GM12878 (cell line): ENCODE data around the gene GCFC2. TPM values are rescaled to one million over a fixed set of nuclear protein-coding genes. Genes with fewer than 3 reads are reported as not detected.

Source experiments
- ATAC-seq: fragments of 200-7000 bp; cut with Tn5 transposase; 3 replicates; pipeline ENCODE4 v1.9.1; 2020; ENCODE audit warnings: mild to moderate bottlenecking, moderate library complexity
- BruUV-seq: library from RNA; stranded (reverse); fragments of 400-500 nt; replicated peaks from 2 replicates; lab custom pipeline; 2021; lab: Mats Ljungman, UMichigan
- CTCF ChIA-PET: fragments of 300-600 bp; sonication (Branson Sonifier 250); formaldehyde crosslinking; extraction: SDS; loops from one replicate; lab custom pipeline; 2021; ENCODE audit warnings: inconsistent platforms; lab: Yijun Ruan, JAX
- POLR2A ChIA-PET: fragments of 350-600 bp; formaldehyde crosslinking; extraction: SDS; loops from one replicate; lab custom pipeline; 2021; ENCODE audit warnings: inconsistent platforms; lab: Charles Lee
- RAD21 ChIA-PET: fragments of 300-600 bp; sonication (Branson Sonifier 250); formaldehyde crosslinking; loops from one replicate; lab custom pipeline; 2023; ENCODE audit warnings: antibody characterized with exemption; ENCODE audit not compliant: unreplicated experiment; lab: Charles Lee
- SMC1A ChIA-PET: fragments of 300-600 bp; sonication (Branson Sonifier 250); formaldehyde crosslinking; loops from one replicate; lab custom pipeline; 2023; ENCODE audit not compliant: unreplicated experiment, uncharacterized antibody; lab: Charles Lee
- DNase-seq: peaks from one replicate; pipeline ENCODE4 v3.0.0-alpha.2; 2011; ENCODE audit warnings: low read depth, low spot score
- FAIRE-seq: peaks from 3 replicates; lab custom pipeline; 2011; peaks lifted over from hg19 to GRCh38; lab: Jason Lieb, UNC
- H2AFZ ChIP-seq: 2 replicates; pipeline ENCODE4 v1.6.0; 2011; ENCODE audit warnings: low read depth, low read length, control low read depth; ENCODE audit not compliant: control insufficient read depth
- H3K27ac ChIP-seq: 2 replicates; pipeline ENCODE4 v1.5.1; 2011; ENCODE audit warnings: control low read depth; ENCODE audit not compliant: control insufficient read depth, insufficient read depth
- H3K27me3 ChIP-seq, 2 experiments: replicated peaks in 1 of 2; 2 replicates each; pipeline versions ENCODE4 v1.6.0 to v1.6.1; 2011; ENCODE audit warnings: low read length in 1 of 2; ENCODE audit not compliant: control insufficient read depth in 2 of 2, insufficient read depth in 2 of 2
- H3K36me3 ChIP-seq, 2 experiments: 2 replicates each; pipeline ENCODE4 v1.5.1; 2011; ENCODE audit warnings: low read length in 1 of 2; ENCODE audit not compliant: control insufficient read depth in 2 of 2, insufficient read depth in 2 of 2
- H3K4me1 ChIP-seq: 2 replicates; pipeline ENCODE4 v1.6.1; 2011; ENCODE audit warnings: mild to moderate bottlenecking, low read length, moderate library complexity, mixed read lengths; ENCODE audit not compliant: control insufficient read depth, insufficient read depth
- H3K4me2 ChIP-seq: 2 replicates; pipeline ENCODE4 v1.6.0; 2011; ENCODE audit warnings: control low read depth; ENCODE audit not compliant: control insufficient read depth, insufficient read depth
- H3K4me3 ChIP-seq: fragments of 200-600 bp; sonication (generic); 2 replicates; pipeline ENCODE4 v1.5.1; 2016
- H3K79me2 ChIP-seq: 2 replicates; pipeline ENCODE4 v1.6.0; 2011; ENCODE audit warnings: low read length; ENCODE audit not compliant: control insufficient read depth, insufficient read depth
- H3K9ac ChIP-seq: 2 replicates; pipeline ENCODE4 v1.8.0; 2011; ENCODE audit warnings: low read length, control low read depth, mixed read lengths; ENCODE audit not compliant: control insufficient read depth, insufficient read depth
- H3K9me3 ChIP-seq: replicated peaks from 3 replicates; pipeline ENCODE4 v1.5.1; 2011; ENCODE audit warnings: mild to moderate bottlenecking, low read length; ENCODE audit not compliant: control insufficient read depth, insufficient read depth
- H4K20me1 ChIP-seq: 2 replicates; pipeline ENCODE4 v1.6.0; 2011; ENCODE audit not compliant: control insufficient read depth, insufficient read depth
- ASH2L ChIP-seq: fragments of 300-600, 200-600 bp; sonication (generic); IDR thresholded peaks from 2 replicates; pipeline ENCODE4 v1.6.1; 2017; ENCODE audit warnings: low read depth, mild to moderate bottlenecking, borderline replicate concordance
- FOXK2 ChIP-seq: fragments of 450-650 bp; IDR thresholded peaks from 2 replicates; pipeline ENCODE4 v1.6.1; 2017; ENCODE audit warnings: mild to moderate bottlenecking, moderate library complexity
- HSF1 ChIP-seq: fragments of 150-350 bp; IDR thresholded peaks from 2 replicates; pipeline ENCODE4 v1.6.1; 2014; ENCODE audit warnings: mild to moderate bottlenecking, low read depth, low read length
- SP1 ChIP-seq: IDR thresholded peaks from one replicate; pipeline ENCODE4 v1.6.1; 2011; ENCODE audit warnings: low read depth, low read length
- SPI1 ChIP-seq: IDR thresholded peaks from 2 replicates; pipeline ENCODE4 v1.6.1; 2011; ENCODE audit warnings: low read depth, mild to moderate bottlenecking, low read length, moderate library complexity, borderline replicate concordance; ENCODE audit not compliant: insufficient read depth
- ZBTB33 ChIP-seq: fragments of 450-650 bp; IDR thresholded peaks from 2 replicates; pipeline ENCODE4 v1.6.1; 2017; ENCODE audit warnings: mild to moderate bottlenecking
- in situ Hi-C: fragments of 300-500 bp; cut with MboI; formaldehyde crosslinking; loops from 9 replicates; pipeline ENCODE4 v1.14.3; 2018; ENCODE audit warnings: mixed read lengths
- intact Hi-C: fragments of 100-400 bp; cut with micrococcal nuclease; formaldehyde crosslinking; loops from one replicate; pipeline ENCODE4 v1.14.2; 2022; ENCODE audit not compliant: unreplicated experiment
- polyA plus RNA-seq, 11 experiments: library from polyadenylated mRNA; depleted of rRNA in 4 of 11; unstranded in 6 of 11; stranded (reverse) in 5 of 11; fragments of >200 nt; fragmentation: Nextera tagmentation in 4 of 11; fragmentation: Illumina TruSeq in 1 of 11; extraction: Ambion mirVana in 4 of 11; extraction: Trizol in 1 of 11; gene quantifications; 1 replicate in 1 of 11; 2 replicates in 10 of 11; pipeline versions ENCODE4 v1.2.1 to v1.2.3, GENCODE V29; 2011 to 2016; ENCODE audit warnings: inconsistent platforms in 2 of 11, missing spikeins in 2 of 11, low read depth in 1 of 11
- total RNA-seq, 4 experiments: library from RNA; depleted of rRNA in 3 of 4; stranded (reverse); fragments of >200 nt in 3 of 4; fragmentation: Illumina TruSeq in 1 of 4; extraction: Trizol in 1 of 4; gene quantifications; 2 replicates each; pipeline versions ENCODE4 v1.2.1 to v1.2.3, GENCODE V29; 2013 to 2021
- TF ChIP-seq, protein P1 (sequence below): fragments of 450-650 bp; IDR thresholded peaks from 2 replicates; pipeline ENCODE4 v1.6.1; 2018; ENCODE audit warnings: borderline replicate concordance, mild to moderate bottlenecking; ENCODE audit not compliant: partially characterized antibody

The GCFC2 gene
- total and polyA plus RNA-seq, 10 of the 15 experiments (the other 5 are each of a cell fraction or from before 2014, with no cell fraction given) = 15.5 to 36.5 (median 27.4) TPM

DNA sequence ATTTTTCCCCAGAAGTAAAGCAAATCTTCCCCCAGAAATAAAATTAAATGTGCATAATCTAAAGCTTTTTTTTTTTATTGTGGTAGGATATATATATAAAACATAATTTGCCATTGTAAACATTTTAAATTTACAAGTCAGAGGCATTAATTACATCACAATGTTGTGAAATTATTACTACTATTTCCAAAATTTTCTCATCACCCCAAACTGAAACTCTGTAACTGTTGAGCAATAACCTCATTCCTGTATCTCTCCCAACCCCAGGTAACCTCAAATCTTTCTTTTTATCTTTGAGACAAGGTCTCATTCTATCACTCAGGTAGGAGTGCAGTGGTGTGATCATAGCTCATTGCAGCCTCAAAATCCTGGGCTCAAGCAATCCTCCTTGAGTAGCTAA is 52.9 kb downstream of the GCFC2 start:
- no peak overlapping the region for H2AFZ ChIP-seq
- no TSS peak for BruUV-seq
- peaks cover 0 to 19% of the 10 kb centered on the region in 2 experiments; a peak in 3 of 4 replicates for H3K36me3 ChIP-seq
- ChIA-PET CTCF (interaction anchor here (0.6 to 2.7 kb wide), 9 partner anchors 11 to 966 kb away, joined by 3 to 16 read pairs (median 3); partner anchors contain the start of gene MRPL19), SMC1A (interaction anchor here (0.7 to 4.2 kb wide), 6 partner anchors 8 to 580 kb away, joined by 3 to 21 read pairs (median 4); partner anchors contain the start of gene MRPL19), RAD21 (no interaction called here), POLR2A (interaction anchor here (1.7 to 2.4 kb wide), 2 partner anchors 10 to 12 kb away, joined by 5 to 7 read pairs; partner anchors contain the start of gene MRPL19)
- in situ Hi-C loops = no loop called here
- no peak overlapping the region for H3K27ac ChIP-seq
- ATAC-seq (no peak), FAIRE-seq (no peak), DNase-seq (no peak)
- no peak overlapping the region for H3K4me2 ChIP-seq
- TF ChIP-seq, protein P1, sequence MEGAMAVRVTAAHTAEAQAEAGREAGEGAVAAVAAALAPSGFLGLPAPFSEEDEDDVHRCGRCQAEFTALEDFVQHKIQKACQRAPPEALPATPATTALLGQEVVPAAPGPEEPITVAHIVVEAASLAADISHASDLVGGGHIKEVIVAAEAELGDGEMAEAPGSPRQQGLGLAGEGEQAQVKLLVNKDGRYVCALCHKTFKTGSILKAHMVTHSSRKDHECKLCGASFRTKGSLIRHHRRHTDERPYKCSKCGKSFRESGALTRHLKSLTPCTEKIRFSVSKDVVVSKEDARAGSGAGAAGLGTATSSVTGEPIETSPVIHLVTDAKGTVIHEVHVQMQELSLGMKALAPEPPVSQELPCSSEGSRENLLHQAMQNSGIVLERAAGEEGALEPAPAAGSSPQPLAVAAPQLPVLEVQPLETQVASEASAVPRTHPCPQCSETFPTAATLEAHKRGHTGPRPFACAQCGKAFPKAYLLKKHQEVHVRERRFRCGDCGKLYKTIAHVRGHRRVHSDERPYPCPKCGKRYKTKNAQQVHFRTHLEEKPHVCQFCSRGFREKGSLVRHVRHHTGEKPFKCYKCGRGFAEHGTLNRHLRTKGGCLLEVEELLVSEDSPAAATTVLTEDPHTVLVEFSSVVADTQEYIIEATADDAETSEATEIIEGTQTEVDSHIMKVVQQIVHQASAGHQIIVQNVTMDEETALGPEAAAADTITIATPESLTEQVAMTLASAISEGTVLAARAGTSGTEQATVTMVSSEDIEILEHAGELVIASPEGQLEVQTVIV = no peak
- TF ChIP-seq ASH2L (no peak), HSF1 (no peak), FOXK2 (no peak), SP1 (no peak), ZBTB33 (no peak), SPI1 (no peak)
- no peaks in the 10 kb centered on the region for H4K20me1 ChIP-seq
- no peaks in the 10 kb centered on the region; the same call in 1 of the 2 replicates for H3K79me2 ChIP-seq
- H3K27me3 ChIP-seq = no peaks in the 10 kb centered on the region
- H3K9me3 ChIP-seq = peaks cover 7% of the 10 kb centered on the region; the same call in 2 of the 3 replicates
- H3K4me3 ChIP-seq = no peak overlapping the region
- no peaks in the 10 kb centered on the region for H3K4me1 ChIP-seq
- H3K9ac ChIP-seq = no peak overlapping the region
- intact Hi-C loops = loop anchor here (2.0 kb wide), 1 partner anchor 19 kb away; no protein-coding TSS in a partner anchor
